GM06990 (cell line): ENCODE results near the gene SLF1.

Source experiments
- DNase-seq: peaks from one replicate; pipeline ENCODE4 v3.0.0-alpha.2; 2011; ENCODE audit not compliant: insufficient read length; ENCODE audit errors: extremely low read depth
- H3K27me3 ChIP-seq: replicated peaks from 2 replicates; pipeline ENCODE4 v1.6.0; 2011; ENCODE audit warnings: low read length; ENCODE audit not compliant: control insufficient read depth, insufficient read depth
- H3K36me3 ChIP-seq: 2 replicates; pipeline ENCODE4 v1.5.1; 2011; ENCODE audit warnings: low read length; ENCODE audit not compliant: control insufficient read depth, insufficient read depth
- H3K4me3 ChIP-seq: replicated peaks from 2 replicates; pipeline ENCODE4 v1.5.1; 2011; ENCODE audit warnings: low read depth, mild to moderate bottlenecking, control low read depth, low read length
- CTCF ChIP-seq: IDR thresholded peaks from 2 replicates; pipeline ENCODE4 v1.5.1; 2011; ENCODE audit warnings: low read length, control low read depth, mild to moderate bottlenecking, inconsistent platforms; ENCODE audit not compliant: insufficient read depth, poor library complexity, severe bottlenecking

The SLF1 gene

GRCh38 chr5:94699562-94699961 is 81.1 kb downstream of the SLF1 start:
- Histone ChIP-seq H3K4me3 (no peak overlapping the region), H3K36me3 (no peaks in the 10 kb centered on the region), H3K27me3 (no peaks in the 10 kb centered on the region)
- no peak for DNase-seq
- TF ChIP-seq CTCF = no peak

GRCh38 chr5:94700592-94700991 is 82.1 kb downstream of the SLF1 start:
- no peak for TF ChIP-seq CTCF
- H3K4me3 ChIP-seq = no peak overlapping the region
- no peaks in the 10 kb centered on the region for H3K27me3 ChIP-seq
- H3K36me3 ChIP-seq = no peaks in the 10 kb centered on the region
- DNase-seq = peak; percentile 71

GRCh38 chr5:94702729-94703128 is 84.3 kb downstream of the SLF1 start:
- DNase-seq = peak; percentile 72
- no peaks in the 10 kb centered on the region for H3K36me3 ChIP-seq
- no peak overlapping the region for H3K4me3 ChIP-seq
- TF ChIP-seq CTCF = no peak
- H3K27me3 ChIP-seq = no peaks in the 10 kb centered on the region

- Histone ChIP-seq H3K27me3 (no peaks in the 10 kb centered on the region), H3K4me3 (no peak overlapping the region), H3K36me3 (no peaks in the 10 kb centered on the region)
- no peak for DNase-seq
- no peak for TF ChIP-seq CTCF
Observed at GRCh38 chr5:94705427-94705826, 87.0 kb downstream of the SLF1 start.

GRCh38 chr5:94707359-94707758 is 88.9 kb downstream of the SLF1 start:
- no peaks in the 10 kb centered on the region for H3K36me3 ChIP-seq
- TF ChIP-seq CTCF = no peak
- no peaks in the 10 kb centered on the region for H3K27me3 ChIP-seq
- DNase-seq = no peak
- H3K4me3 ChIP-seq = no peak overlapping the region

GRCh38 chr5:94709277-94709676 is 90.8 kb downstream of the SLF1 start:
- no peak for DNase-seq
- no peaks in the 10 kb centered on the region; the same call in 1 of the 2 replicates for H3K36me3 ChIP-seq

More at GRCh38 chr5:94709277-94709676, 90.8 kb downstream of the SLF1 start:
- Histone ChIP-seq H3K27me3 (no peaks in the 10 kb centered on the region), H3K4me3 (no peak overlapping the region)
- no peak for TF ChIP-seq CTCF
